Activated T-cell treated with anti-CD3 and anti-CD28 coated beads, Interleukin-2, amount 50 U/mL, for 1 hour (primary cell): ENCODE results near the gene TRMT11.
A peak's percentile ranks its signal among the peaks of the same experiment; 100 is the strongest.
"Not testable (repeated sequence)": the region's sequence is repeated elsewhere in the genome, so short reads cannot be mapped to it uniquely, and the experiment has no call there.

Experiments used
- DNase-seq: peaks from one replicate; pipeline ENCODE4 v3.0.0-alpha.2; 2020

The TRMT11 gene

DNA sequence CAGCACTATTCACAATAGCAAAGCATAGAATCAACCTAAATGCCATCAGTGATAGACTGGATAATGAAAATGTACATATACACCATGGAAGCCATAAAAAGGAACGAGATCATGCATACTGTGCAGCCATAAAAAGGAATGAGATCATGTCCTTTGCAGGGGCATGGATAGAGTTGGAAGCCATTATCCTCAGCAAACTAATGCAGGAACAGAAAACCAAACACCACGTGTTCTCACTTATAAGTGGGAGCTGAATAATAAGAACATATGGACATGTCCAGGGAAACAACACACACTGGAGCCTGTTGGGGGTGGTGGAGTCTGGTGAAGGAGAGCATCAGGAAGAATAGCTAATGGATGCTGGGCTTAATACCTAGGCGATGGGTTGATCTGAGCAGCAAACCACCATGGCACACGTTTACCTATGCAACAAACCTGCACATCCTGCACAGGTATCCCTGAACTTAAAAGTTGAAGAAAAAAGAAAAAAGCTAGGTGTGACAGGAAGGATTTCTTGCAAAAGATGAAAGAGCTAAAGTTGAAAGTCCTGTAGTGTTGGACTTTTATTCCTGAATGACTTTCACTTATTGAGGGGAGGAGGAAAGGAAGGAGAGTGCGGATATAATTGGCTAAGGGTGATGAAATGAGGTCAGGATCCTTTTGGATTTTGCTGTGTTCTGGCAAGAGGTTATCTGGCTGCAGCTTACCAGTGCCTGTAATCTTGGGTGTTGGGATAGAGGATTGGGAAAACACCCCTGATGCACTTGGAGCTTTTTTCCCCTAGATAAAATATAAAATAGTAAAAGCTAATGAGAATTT is 8.5 kb downstream of the TRMT11 start:
- DNase-seq = no peak

DNA sequence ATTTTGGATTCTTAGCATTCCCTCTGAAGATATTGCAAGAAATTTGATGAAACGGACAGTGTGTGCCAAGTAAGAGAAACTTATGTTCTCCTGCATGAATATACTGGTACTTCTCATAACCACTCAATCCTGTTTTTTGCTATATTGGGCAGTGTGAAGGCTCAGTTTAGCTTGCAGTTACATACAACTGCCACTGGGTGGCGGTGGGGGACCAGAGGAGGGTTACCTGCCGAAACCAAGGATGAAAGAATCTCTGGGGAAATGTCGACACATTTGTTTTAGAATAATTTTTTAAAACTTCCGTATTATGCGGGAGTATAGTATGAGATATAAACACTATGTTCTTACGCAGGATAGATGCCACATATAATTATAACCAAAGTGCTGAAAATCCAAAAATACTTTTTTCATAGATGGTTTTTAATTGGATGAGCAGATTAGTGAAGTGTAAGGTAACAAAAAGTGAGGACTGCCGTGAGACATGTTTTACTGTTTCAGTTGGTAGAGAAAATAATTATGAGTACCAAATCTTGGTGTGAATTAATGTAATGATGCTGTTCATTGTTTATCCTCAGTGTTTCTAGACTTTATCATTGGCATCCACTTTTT is 9.7 kb downstream of the TRMT11 start:
- peak; percentile 74 for DNase-seq

DNA sequence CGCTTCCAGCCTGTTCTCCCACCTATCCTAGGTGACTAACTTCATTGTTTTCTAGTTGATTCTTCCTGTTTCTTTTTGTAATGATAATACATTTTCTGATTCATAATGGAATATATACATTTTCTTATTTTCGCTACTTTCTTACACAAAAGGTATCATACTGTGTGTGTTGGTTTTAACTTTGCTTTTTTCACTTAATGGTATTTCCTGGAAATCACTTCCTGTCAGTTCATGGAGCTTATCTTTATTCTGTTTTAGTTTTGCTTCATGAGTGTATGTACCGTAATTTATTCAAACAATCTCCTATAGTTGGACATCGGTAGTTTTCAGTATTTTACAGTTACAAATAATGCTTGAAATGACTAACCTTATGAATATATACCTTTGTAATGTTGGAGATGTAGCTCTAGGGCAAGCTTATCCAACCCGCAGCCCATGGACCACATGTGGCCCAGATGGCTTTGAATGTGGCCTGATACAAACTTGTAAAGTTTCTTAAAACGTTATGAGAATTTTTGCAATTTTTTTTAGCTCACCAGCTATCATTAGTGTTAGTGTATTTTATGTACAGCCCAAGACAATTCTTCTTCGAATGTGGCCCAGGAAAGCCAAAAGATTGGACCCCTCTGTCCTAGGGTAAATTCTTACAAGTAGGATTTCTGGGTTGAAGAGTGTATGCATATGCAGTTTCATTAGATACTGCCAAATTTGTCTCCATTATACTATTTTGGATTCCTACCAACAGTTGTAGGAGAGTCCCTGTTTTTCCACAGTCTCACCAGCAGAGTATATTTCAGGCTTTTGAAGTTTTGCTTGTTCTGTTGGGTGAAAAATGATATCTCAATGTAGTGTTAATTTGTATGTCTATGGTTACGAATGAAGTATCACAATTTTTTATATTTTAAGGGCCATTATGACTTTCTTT is 16.7 kb downstream of the TRMT11 start:
- no peak for DNase-seq

GRCh38 chr6:126007800-126008199 is 21.5 kb downstream of the TRMT11 start:
- no peak for DNase-seq

DNA sequence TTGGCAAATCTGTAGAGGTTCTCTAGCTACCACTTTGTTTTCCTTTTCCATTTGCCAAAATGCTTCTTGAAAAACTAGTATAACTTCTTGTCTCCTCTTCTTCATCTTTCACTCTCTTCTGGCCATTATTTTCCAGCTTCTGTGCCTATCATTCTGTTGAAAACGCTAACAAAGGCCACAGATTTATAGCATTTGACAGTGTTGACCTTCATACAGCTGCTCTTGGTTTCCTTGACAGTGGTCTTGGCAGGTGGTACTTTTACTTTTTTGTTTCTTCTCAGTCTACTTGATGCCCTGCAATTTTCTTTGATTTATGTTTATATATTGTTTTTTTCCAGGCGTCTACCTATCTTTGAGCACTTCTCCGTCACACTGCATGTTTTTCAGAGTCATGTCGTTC is 23.7 kb downstream of the TRMT11 start:
- no peak for DNase-seq

DNA sequence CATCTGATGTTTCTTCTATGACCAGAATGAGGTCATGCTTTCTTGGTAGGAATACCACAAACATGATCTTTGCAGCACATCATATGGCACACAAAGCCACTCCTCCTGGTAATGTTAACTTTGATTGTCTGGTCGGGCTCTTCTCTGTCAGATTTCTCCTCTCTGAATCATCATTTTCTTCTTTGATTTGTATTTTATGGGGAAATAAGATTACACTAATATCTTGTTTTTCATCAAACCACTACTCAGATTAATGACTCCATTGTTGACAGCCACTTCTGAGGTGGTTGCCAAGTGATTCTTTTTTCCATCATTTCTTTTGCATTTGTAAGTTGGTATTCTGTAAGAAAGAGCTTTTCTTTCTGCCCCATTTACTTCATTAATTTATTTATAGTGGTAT is 29.5 kb downstream of the TRMT11 start:
- no peak for DNase-seq

DNA sequence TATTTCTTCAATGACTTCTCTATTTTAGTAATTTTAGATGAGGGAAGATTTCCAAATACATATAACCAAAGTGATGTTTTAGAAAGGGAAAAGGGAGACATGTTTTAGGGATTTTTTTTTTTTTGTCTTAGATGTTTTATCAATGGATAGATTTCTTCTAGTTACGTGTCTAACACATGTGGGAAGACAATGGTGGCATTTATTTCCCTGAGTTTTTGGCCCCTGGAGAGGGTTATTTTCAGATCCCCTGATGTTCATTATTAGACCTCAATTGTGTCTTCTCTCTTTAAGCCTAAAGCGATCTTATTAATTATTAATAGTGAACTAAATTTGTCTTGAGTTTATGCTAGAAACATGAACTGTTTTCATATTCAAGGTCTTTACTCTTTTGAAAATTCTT is 30.3 kb downstream of the TRMT11 start:
- no peak for DNase-seq

GRCh38 chr6:126017668-126018067 is 31.3 kb downstream of the TRMT11 start:
- no peak for DNase-seq

DNA sequence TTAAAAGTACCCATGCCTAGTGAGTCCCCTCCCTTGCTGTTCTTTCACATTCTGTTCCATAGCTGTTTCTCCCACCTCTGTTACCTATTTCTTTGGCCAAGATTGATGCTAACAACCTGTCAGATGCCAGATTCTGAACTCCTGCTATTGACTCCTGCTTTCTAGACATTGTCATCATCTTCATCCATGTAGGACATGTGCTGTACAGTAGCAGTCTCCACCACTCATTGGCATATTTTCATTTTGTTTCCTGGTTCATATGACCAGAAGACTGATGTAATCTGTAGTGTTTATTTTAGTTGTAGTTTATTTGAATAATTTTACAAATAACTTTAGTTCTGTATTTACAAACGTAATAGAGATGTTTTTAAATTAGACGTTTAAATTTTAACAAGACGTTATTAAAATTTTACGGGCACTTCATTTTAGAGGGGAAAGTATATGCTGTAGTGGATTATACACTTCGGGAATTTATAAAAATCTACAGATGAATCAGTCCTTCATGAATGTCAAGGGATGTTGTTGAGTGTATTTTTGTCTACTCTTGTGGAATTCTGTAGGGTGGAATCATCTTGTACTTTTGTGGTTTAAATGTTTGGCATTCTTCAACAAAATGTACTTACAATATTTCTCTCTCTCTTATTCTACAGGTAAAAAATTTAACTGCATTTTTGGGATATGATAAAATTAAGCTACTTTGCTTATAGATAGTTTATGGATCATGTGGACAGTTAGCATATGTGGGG is 34.1 kb downstream of the TRMT11 start:
- no peak for DNase-seq

DNA sequence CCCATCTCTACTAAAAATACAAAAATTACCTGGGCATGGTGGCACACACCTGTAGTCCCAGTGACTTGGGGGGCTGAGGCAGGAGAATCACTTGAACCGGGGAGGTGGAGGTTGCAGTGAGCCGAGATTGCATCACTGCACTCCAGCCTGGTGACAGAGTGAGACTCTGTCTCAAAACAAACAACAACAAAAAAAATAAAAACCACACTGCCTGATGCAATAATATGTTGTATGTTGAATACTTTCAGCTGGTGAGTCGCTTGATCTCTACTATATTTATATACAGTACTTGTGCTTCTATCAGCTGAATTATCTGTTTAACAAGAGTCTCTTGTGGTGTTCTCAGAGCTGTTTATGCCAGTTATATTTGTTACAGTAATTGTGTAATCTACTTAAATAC is 37.1 kb downstream of the TRMT11 start:
- not testable (repeated sequence) for DNase-seq

DNA sequence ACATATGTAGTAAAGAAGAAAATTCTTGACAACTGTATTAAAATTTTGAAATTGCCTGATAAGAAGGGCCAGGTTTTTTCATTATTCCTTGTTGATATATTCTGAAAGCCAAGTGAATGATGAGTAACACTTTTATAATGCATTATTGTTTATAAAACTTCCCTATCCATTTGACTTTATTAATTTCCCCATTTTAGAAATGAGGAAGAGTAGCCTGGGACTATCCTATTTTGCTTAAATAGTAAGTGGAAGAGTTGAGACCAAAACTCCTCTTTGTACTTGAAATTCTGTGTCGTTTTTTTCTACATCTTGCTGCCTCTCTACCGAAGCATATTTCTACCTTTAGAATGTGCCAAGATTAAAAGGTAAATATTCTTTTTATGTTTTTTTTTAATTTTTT is 39.7 kb downstream of the TRMT11 start:
- DNase-seq = no peak

DNA sequence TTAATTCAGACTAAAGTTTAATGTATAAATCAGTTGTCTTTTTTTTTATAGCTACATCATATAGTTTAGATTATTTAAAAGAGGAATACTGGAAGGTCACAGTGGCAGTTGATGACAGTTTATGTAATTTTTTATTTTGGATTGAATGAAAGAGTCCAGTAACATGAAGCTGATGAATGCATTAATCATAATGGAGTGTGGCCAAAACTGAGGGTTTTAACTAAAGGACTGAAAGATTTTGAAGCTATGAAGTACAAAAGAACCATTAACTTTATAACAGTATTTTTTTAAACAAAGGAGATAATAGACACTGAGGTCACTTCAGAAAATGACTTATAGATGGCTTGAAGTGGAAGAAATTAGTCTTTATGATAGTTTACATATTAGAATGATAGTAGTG is 41.3 kb downstream of the TRMT11 start:
- DNase-seq = no peak

DNA sequence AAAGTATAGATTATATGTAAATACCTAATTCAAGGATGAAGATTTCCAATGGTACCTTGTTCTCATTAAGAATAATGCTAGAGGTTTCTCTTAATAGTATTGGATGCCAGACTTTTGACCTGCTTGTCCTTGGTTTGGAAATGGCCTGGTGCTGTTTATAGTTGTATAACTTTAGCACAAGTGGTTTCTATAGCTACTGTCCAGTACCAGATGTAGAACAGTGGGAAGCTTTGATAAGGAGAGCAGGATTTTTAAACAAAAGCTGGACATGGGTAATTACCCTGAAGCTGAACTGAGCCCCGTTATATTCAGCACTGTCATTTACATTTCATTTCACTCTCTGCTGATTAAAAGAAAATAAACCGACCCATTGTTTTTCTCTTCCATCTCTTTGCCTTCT is 43.7 kb downstream of the TRMT11 start:
- no peak for DNase-seq

- DNase-seq = no peak
Measured at GRCh38 chr6:126033696-126034095, 47.4 kb downstream of the TRMT11 start.

DNA sequence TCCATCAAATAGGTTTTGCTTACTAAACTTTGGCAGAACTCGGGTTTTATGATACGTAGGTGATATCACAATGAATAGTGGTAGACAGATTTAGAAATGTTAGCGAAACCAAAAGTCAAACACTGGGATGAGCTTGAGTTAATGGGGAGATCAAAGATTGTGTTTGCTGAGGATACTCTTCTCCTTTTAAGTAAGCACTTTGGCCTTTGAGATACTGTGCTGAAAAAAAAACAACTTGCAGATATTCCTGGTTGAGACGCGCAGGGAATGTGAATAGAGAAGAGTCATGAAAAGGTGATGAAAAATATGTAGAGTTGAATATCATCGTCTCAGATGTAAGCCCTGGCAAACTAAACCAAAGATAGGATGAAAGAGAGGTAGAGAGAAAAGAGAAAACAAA is 48.3 kb downstream of the TRMT11 start:
- DNase-seq = no peak

- DNase-seq = no peak
Measured at GRCh38 chr6:126035764-126036163, 49.4 kb downstream of the TRMT11 start.

DNA sequence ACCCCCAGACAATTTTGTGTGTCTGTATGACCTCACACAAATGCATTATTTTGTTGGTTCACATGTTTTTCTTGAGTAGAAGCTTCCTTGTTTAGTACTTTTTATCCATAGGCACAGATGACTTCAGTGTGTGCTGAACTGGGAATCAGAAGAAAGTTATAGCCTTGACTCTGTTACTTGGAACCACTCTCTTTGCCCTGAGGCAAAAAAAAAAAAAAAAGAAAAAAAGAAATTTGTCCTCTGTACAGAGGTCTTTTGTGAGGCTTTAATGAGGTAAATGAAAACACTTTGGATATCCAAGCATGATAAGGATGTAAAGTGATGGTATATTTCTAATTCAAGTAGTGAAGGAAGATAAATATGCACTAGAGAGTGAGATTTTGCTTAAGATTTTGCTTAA is 51.9 kb downstream of the TRMT11 start:
- DNase-seq = no peak

DNA sequence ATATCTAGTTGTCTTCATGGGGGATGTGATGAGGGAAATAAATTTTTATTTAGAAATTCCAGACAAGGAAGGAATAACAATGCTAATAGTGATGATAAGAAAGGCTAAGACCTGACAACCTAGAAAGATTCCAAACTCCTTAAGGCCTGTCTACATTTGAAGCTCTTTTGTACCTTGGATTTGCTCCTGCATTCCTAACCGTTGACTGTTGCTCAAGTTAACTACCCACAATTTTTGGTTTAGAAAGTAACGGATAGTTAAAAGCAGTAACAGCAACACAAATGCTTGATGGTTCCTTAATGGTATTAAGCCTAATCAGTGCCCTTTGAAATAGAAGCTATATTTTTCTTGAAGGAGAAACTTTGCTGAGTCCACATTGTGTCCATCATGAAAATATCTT is 52.9 kb downstream of the TRMT11 start:
- DNase-seq = no peak

- no peak for DNase-seq
Measured at GRCh38 chr6:126040394-126040793, 54.1 kb downstream of the TRMT11 start.

DNA sequence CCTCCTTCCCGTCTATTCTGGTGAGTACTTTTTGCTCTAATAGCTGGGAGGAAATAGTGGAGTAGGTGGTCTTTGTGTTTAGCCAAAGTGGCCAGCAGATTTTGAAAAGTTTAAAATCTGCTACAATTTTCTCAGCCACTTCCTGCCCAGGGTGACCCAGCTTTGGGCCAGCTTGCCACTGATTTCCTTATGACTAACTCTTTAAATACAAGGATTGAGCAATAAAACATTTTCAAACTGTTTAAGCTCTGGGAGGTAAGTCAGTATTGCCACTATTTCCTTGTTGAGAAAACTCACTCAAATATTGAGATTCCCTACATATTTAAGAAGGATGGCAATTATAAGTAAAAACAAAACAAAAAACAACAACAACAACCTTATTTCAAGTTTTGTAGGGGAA is 54.5 kb downstream of the TRMT11 start:
- DNase-seq = no peak

DNA sequence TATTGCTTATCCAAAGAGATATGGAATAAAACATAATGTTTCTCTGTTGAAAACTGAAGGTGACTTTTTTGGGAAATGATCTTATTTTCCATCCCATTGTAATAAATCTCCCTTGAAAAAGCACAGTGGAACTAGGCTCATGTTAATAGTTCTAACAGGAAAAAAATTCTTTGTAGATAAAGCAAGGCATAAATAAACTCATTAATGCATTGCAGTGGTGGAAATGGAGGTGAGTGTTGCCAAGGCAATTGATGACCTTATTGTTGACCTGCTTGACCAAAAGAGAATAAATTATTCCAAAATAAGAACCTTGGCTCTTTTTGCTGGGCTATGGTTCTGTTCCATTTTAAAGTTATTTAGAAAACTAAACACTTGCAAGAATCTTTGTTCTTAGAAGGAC is 55.2 kb downstream of the TRMT11 start:
- DNase-seq = no peak

GRCh38 chr6:126042001-126042419 is 55.7 kb downstream of the TRMT11 start:
- no peak for DNase-seq

DNA sequence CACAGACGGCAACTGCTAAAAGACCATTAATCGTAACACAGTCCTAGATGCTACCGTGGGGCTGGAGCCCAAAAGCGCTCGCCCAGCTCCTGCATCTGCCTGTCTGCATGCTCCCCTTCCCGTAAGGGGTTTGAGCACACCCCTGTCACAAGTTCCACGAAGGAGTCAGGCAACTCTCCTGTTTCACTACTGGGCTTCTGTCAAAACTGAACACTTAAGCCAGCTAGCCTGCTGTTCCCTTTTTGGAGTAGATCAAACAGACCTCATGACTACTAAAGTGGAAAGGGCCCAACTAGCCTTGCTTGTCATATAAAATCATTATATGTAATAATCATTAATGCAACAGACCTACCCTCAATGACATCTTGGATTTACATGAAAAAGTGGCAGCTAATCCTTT is 61.3 kb downstream of the TRMT11 start:
- no peak for DNase-seq
